Neural cell (in vitro differentiated cells): ENCODE data around the gene PLXNB1.
"Not testable (repeated sequence)": the region's sequence is repeated elsewhere in the genome, so short reads cannot be mapped to it uniquely, and the experiment has no call there.

Source experiments
- CTCF ChIP-seq: fragments of 450-650 bp; IDR thresholded peaks from 2 replicates; pipeline ENCODE4 v1.5.1; 2014; ENCODE audit warnings: antibody characterized with exemption, mild to moderate bottlenecking, moderate library complexity; ENCODE audit not compliant: poor library complexity, severe bottlenecking
- EP300 ChIP-seq: fragments of 450-650 bp; conservative IDR thresholded peaks from 2 replicates; pipeline ENCODE4 v1.6.1; 2014; ENCODE audit warnings: antibody characterized with exemption, mild to moderate bottlenecking, moderate library complexity; ENCODE audit not compliant: poor library complexity, severe bottlenecking
- POLR2AphosphoS5 ChIP-seq: IDR thresholded peaks from 2 replicates; pipeline ENCODE4 v1.6.1; 2012
- RAD21 ChIP-seq: fragments of 450-650 bp; conservative IDR thresholded peaks from 2 replicates; pipeline ENCODE4 v1.6.1; 2014; ENCODE audit warnings: antibody characterized with exemption, mild to moderate bottlenecking, moderate library complexity
- SMC3 ChIP-seq: fragments of 450-650 bp; conservative IDR thresholded peaks from 2 replicates; pipeline ENCODE4 v1.6.1; 2014; ENCODE audit warnings: antibody characterized with exemption, mild to moderate bottlenecking, moderate library complexity; ENCODE audit not compliant: poor library complexity
- TAF1 ChIP-seq: IDR thresholded peaks from 2 replicates; pipeline ENCODE4 v1.6.1; 2012; ENCODE audit warnings: low read depth

- TF ChIP-seq CTCF, SMC3, TAF1, EP300, RAD21, POLR2AphosphoS5: not testable (repeated sequence)
These were observed 31.9 kb upstream of the PLXNB1 start for GRCh38 chr3:48461767-48462166.
